GM23338 (cell line): ENCODE data around the gene TMEM143. TPM values are rescaled to one million over a fixed set of nuclear protein-coding genes. Genes with fewer than 3 reads are reported as not detected.

Experiments
- JUNB ChIP-seq: IDR thresholded peaks from one replicate; pipeline ENCODE4 v1.6.1; 2016; ENCODE audit warnings: antibody characterized with exemption; ENCODE audit not compliant: unreplicated experiment
- STAT1 ChIP-seq: IDR thresholded peaks from one replicate; pipeline ENCODE4 v1.6.1; 2016; ENCODE audit warnings: antibody characterized with exemption; ENCODE audit not compliant: unreplicated experiment
- ZNF114 ChIP-seq: fragments of 250-450 bp; sonication (Bioruptor Pico); IDR thresholded peaks from 2 replicates; pipeline ENCODE4 v1.5.0; 2020; ENCODE audit warnings: mild to moderate bottlenecking, moderate library complexity
- ZNF462 ChIP-seq: fragments of 250-450 bp; sonication (Bioruptor Pico); IDR thresholded peaks from 2 replicates; pipeline ENCODE4 v1.5.0; 2020; ENCODE audit warnings: mild to moderate bottlenecking, moderate library complexity
- polyA plus RNA-seq: library from polyadenylated mRNA; unstranded; fragments of >200 nt; fragmentation: Nextera tagmentation; extraction: Ambion mirVana; gene quantifications from 2 replicates; pipeline ENCODE4 v1.2.1, GENCODE V29; 2016
- total RNA-seq: library from RNA; depleted of rRNA; stranded (reverse); fragments of >200 nt; shearing (Covaris generic); gene quantifications from 2 replicates; pipeline ENCODE4 v1.2.3, GENCODE V29; 2014
- TF ChIP-seq, protein P1 (sequence below), 2 experiments: fragments of 200-600 bp in 1 of 2; sonication (generic) in 1 of 2; conservative IDR thresholded peaks; 2 replicates each; pipeline versions ENCODE4 v1.5.1 to v1.6.1; 2016 to 2017; ENCODE audit warnings: antibody characterized with exemption in 2 of 2, low read depth in 2 of 2, mild to moderate bottlenecking in 2 of 2, moderate library complexity in 1 of 2
- TF ChIP-seq, protein P2 (sequence below): IDR thresholded peaks from one replicate; pipeline ENCODE4 v1.6.1; 2018; ENCODE audit warnings: antibody characterized with exemption; ENCODE audit not compliant: unreplicated experiment

TMEM143 gene
- total and polyA plus RNA-seq, 2 experiments from 2014 or later, result 12.8 to 15.0 TPM

DNA sequence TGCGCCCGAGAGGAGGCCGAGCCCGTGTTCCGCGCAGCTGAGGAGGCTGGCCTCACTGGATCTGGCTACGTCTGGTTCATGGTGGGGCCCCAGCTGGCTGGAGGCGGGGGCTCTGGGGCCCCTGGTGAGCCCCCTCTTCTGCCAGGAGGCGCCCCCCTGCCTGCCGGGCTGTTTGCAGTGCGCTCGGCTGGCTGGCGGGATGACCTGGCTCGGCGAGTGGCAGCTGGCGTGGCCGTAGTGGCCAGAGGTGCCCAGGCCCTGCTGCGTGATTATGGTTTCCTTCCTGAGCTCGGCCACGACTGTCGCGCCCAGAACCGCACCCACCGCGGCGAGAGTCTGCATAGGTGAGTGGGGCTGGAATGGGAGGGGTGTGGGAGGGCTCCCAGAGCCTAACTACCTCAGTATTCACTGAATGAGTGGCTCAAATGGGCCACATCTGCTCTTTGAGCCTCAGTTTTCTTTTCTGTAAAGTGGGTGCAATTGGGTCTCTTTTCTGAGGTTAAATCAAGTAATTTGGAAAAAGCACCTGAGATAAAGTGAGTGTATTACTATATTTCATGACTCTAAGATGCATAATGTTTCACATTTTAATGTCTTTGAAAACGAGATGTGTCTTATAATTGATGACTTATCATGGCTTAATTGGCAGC, 41.4 kb upstream of the TMEM143 start (continued):
- no peak for TF ChIP-seq ZNF462 (CRISPR knock-in tag)
- no peak for TF ChIP-seq ZNF114 (CRISPR knock-in tag)
- TF ChIP-seq, protein P1, sequence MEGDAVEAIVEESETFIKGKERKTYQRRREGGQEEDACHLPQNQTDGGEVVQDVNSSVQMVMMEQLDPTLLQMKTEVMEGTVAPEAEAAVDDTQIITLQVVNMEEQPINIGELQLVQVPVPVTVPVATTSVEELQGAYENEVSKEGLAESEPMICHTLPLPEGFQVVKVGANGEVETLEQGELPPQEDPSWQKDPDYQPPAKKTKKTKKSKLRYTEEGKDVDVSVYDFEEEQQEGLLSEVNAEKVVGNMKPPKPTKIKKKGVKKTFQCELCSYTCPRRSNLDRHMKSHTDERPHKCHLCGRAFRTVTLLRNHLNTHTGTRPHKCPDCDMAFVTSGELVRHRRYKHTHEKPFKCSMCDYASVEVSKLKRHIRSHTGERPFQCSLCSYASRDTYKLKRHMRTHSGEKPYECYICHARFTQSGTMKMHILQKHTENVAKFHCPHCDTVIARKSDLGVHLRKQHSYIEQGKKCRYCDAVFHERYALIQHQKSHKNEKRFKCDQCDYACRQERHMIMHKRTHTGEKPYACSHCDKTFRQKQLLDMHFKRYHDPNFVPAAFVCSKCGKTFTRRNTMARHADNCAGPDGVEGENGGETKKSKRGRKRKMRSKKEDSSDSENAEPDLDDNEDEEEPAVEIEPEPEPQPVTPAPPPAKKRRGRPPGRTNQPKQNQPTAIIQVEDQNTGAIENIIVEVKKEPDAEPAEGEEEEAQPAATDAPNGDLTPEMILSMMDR (conservative IDR thresholded peaks at IDR 0.05; ENCODE audit: low read depth in 2 of 2), result no peak
- no peak for TF ChIP-seq STAT1
- no peak for TF ChIP-seq JUNB
- TF ChIP-seq, protein P2, sequence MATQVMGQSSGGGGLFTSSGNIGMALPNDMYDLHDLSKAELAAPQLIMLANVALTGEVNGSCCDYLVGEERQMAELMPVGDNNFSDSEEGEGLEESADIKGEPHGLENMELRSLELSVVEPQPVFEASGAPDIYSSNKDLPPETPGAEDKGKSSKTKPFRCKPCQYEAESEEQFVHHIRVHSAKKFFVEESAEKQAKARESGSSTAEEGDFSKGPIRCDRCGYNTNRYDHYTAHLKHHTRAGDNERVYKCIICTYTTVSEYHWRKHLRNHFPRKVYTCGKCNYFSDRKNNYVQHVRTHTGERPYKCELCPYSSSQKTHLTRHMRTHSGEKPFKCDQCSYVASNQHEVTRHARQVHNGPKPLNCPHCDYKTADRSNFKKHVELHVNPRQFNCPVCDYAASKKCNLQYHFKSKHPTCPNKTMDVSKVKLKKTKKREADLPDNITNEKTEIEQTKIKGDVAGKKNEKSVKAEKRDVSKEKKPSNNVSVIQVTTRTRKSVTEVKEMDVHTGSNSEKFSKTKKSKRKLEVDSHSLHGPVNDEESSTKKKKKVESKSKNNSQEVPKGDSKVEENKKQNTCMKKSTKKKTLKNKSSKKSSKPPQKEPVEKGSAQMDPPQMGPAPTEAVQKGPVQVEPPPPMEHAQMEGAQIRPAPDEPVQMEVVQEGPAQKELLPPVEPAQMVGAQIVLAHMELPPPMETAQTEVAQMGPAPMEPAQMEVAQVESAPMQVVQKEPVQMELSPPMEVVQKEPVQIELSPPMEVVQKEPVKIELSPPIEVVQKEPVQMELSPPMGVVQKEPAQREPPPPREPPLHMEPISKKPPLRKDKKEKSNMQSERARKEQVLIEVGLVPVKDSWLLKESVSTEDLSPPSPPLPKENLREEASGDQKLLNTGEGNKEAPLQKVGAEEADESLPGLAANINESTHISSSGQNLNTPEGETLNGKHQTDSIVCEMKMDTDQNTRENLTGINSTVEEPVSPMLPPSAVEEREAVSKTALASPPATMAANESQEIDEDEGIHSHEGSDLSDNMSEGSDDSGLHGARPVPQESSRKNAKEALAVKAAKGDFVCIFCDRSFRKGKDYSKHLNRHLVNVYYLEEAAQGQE, result no peak
